ENCODE data around the gene TMEM154.

GRCh38 chr4:152628128-152628527 is 51.7 kb downstream of the TMEM154 start:
- TF ChIP-seq, protein P1, sequence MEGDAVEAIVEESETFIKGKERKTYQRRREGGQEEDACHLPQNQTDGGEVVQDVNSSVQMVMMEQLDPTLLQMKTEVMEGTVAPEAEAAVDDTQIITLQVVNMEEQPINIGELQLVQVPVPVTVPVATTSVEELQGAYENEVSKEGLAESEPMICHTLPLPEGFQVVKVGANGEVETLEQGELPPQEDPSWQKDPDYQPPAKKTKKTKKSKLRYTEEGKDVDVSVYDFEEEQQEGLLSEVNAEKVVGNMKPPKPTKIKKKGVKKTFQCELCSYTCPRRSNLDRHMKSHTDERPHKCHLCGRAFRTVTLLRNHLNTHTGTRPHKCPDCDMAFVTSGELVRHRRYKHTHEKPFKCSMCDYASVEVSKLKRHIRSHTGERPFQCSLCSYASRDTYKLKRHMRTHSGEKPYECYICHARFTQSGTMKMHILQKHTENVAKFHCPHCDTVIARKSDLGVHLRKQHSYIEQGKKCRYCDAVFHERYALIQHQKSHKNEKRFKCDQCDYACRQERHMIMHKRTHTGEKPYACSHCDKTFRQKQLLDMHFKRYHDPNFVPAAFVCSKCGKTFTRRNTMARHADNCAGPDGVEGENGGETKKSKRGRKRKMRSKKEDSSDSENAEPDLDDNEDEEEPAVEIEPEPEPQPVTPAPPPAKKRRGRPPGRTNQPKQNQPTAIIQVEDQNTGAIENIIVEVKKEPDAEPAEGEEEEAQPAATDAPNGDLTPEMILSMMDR (conservative IDR thresholded peaks at IDR 0.05; ENCODE audit: low read length), result no peak
- no peak for TF ChIP-seq EZH2phosphoT487 (IDR thresholded peaks at IDR 0.05; ENCODE audit: borderline replicate concordance)
